Astrocyte (in vitro differentiated cells and primary cell): ENCODE data around the gene CLCN4. TPM values are rescaled to one million over a fixed set of nuclear protein-coding genes. Genes with fewer than 3 reads are reported as not detected.
A peak's percentile ranks its signal among the peaks of the same experiment; 100 is the strongest.

Experiments used
- DNase-seq: peaks from one replicate; pipeline ENCODE4 v3.0.0-alpha.2; 2010; ENCODE audit warnings: low read depth
- FAIRE-seq: peaks from 2 replicates; lab custom pipeline; 2011; peaks lifted over from hg19 to GRCh38; lab: Jason Lieb, UNC
- H2AFZ ChIP-seq: 2 replicates; pipeline ENCODE4 v1.6.0; 2012; ENCODE audit warnings: low read depth, low read length, inconsistent platforms
- H3K27ac ChIP-seq: 2 replicates; pipeline ENCODE4 v1.5.1; 2011; ENCODE audit warnings: low read depth, low read length, inconsistent platforms
- H3K27me3 ChIP-seq: 2 replicates; pipeline ENCODE4 v1.6.0; 2011; ENCODE audit warnings: low read length, inconsistent platforms; ENCODE audit not compliant: insufficient read depth
- H3K36me3 ChIP-seq: 2 replicates; pipeline ENCODE4 v1.5.1; 2011; ENCODE audit warnings: low read length, inconsistent platforms; ENCODE audit not compliant: insufficient read depth
- H3K4me1 ChIP-seq: 2 replicates; pipeline ENCODE4 v1.5.1; 2011; ENCODE audit warnings: low read length, inconsistent platforms; ENCODE audit not compliant: insufficient read depth
- H3K4me2 ChIP-seq: 2 replicates; pipeline ENCODE4 v1.6.0; 2012; ENCODE audit warnings: low read length, inconsistent platforms
- H3K4me3 ChIP-seq: 2 replicates; pipeline ENCODE4 v1.5.1; 2011; ENCODE audit warnings: low read depth, mild to moderate bottlenecking, low read length, inconsistent platforms; ENCODE audit not compliant: insufficient read depth
- H3K79me2 ChIP-seq: 2 replicates; pipeline ENCODE4 v1.6.0; 2012; ENCODE audit warnings: mild to moderate bottlenecking, low read length, inconsistent platforms; ENCODE audit not compliant: insufficient read depth
- H3K9ac ChIP-seq: 2 replicates; pipeline ENCODE4 v1.6.0; 2012; ENCODE audit warnings: mild to moderate bottlenecking, low read length, inconsistent platforms
- H3K9me3 ChIP-seq: 2 replicates; pipeline ENCODE4 v1.5.1; 2012; ENCODE audit warnings: low read depth, mild to moderate bottlenecking, low read length, inconsistent platforms; ENCODE audit not compliant: insufficient read depth
- H4K20me1 ChIP-seq: 2 replicates; pipeline ENCODE4 v1.6.0; 2012; ENCODE audit warnings: low read length, inconsistent platforms; ENCODE audit not compliant: insufficient read depth
- H3K27ac Mint-ChIP-seq: one replicate; pipeline ENCODE4 v1.8.0; 2021; ENCODE audit warnings: mild to moderate bottlenecking, mixed read lengths; ENCODE audit not compliant: unreplicated experiment
- H3K27me3 Mint-ChIP-seq: one replicate; pipeline ENCODE4 v1.8.0; 2021; ENCODE audit warnings: low read depth, mixed read lengths; ENCODE audit not compliant: unreplicated experiment
- H3K36me3 Mint-ChIP-seq: one replicate; pipeline ENCODE4 v1.8.0; 2021; ENCODE audit warnings: low read depth, mixed read lengths; ENCODE audit not compliant: unreplicated experiment
- H3K4me1 Mint-ChIP-seq: one replicate; pipeline ENCODE4 v1.8.0; 2021; ENCODE audit warnings: low read depth, mixed read lengths; ENCODE audit not compliant: unreplicated experiment
- H3K4me3 Mint-ChIP-seq: one replicate; pipeline ENCODE4 v1.8.0; 2021; ENCODE audit warnings: mild to moderate bottlenecking, moderate library complexity, mixed read lengths; ENCODE audit not compliant: unreplicated experiment
- H3K9me3 Mint-ChIP-seq: one replicate; pipeline ENCODE4 v1.8.0; 2021; ENCODE audit warnings: mild to moderate bottlenecking, mixed read lengths; ENCODE audit not compliant: unreplicated experiment
- EZH2 ChIP-seq: IDR thresholded peaks from 2 replicates; pipeline ENCODE4 v1.6.1; 2012; ENCODE audit warnings: mild to moderate bottlenecking, low read length, inconsistent platforms; ENCODE audit not compliant: insufficient read depth
- total RNA-seq: library from RNA; stranded (reverse); gene quantifications from 2 replicates; pipeline ENCODE4 v1.2.1, GENCODE V29; 2021
- TF ChIP-seq, protein P1 (sequence below): IDR thresholded peaks from 2 replicates; pipeline ENCODE4 v1.5.1; 2011; ENCODE audit warnings: low read depth, mild to moderate bottlenecking, inconsistent platforms, low read length, moderate library complexity; ENCODE audit not compliant: insufficient read depth

The CLCN4 gene
- total RNA-seq, 1 donor from 2014 or later: 7.2 TPM

DNA sequence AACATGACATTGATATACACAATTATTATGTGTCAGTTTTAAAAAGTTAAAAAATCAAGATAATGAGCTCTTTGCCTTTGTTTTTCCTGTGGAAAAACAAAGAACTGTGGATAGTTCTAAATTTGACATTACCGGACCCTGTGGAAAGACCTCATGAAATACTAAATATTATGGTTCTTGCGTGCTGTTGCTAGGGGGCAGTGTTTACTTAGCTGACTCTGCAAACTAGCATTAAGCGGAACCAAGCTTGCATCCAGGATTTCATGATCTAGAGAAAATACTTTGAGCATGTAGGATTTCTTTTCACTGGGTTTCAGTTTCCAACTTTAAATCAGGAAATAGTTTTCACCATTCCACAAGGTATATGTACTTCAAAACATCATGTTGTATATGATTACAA lies 33.6 kb downstream of the CLCN4 start:
- Mint-ChIP-seq H3K4me3 (no peak overlapping the region), H3K4me1 (no peaks in the 10 kb centered on the region), H3K27me3 (no peaks in the 10 kb centered on the region), H3K9me3 (no peaks in the 10 kb centered on the region), H3K36me3 (peaks cover 5% of the 10 kb centered on the region), H3K27ac (no peak overlapping the region)
- no peaks in the 10 kb centered on the region for H3K27me3 ChIP-seq
- DNase-seq (peak; percentile 60), FAIRE-seq (peak; percentile 41)
- H3K9ac ChIP-seq: peak overlapping the region; percentile 52
- H3K36me3 ChIP-seq: no peaks in the 10 kb centered on the region
- no peaks in the 10 kb centered on the region for H4K20me1 ChIP-seq
- no peaks in the 10 kb centered on the region for H3K4me1 ChIP-seq
- no peak overlapping the region for H2AFZ ChIP-seq
- H3K9me3 ChIP-seq: no peaks in the 10 kb centered on the region
- H3K4me2 ChIP-seq: no peak overlapping the region
- H3K79me2 ChIP-seq: no peaks in the 10 kb centered on the region
- no peak overlapping the region for H3K27ac ChIP-seq
- no peak overlapping the region for H3K4me3 ChIP-seq
- TF ChIP-seq EZH2: no peak
- TF ChIP-seq, protein P1, sequence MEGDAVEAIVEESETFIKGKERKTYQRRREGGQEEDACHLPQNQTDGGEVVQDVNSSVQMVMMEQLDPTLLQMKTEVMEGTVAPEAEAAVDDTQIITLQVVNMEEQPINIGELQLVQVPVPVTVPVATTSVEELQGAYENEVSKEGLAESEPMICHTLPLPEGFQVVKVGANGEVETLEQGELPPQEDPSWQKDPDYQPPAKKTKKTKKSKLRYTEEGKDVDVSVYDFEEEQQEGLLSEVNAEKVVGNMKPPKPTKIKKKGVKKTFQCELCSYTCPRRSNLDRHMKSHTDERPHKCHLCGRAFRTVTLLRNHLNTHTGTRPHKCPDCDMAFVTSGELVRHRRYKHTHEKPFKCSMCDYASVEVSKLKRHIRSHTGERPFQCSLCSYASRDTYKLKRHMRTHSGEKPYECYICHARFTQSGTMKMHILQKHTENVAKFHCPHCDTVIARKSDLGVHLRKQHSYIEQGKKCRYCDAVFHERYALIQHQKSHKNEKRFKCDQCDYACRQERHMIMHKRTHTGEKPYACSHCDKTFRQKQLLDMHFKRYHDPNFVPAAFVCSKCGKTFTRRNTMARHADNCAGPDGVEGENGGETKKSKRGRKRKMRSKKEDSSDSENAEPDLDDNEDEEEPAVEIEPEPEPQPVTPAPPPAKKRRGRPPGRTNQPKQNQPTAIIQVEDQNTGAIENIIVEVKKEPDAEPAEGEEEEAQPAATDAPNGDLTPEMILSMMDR: peak; percentile 53

GRCh38 chrX:10193587-10193986 lies 36.8 kb downstream of the CLCN4 start:
- no peak overlapping the region for H3K27ac Mint-ChIP-seq
- H3K27ac ChIP-seq: no peak overlapping the region
- FAIRE-seq (no peak), DNase-seq (no peak)
- no peak overlapping the region for H3K9ac ChIP-seq
- H3K4me1 ChIP-seq: no peaks in the 10 kb centered on the region
- no peak overlapping the region for H3K4me3 Mint-ChIP-seq
- no peaks in the 10 kb centered on the region for H3K9me3 ChIP-seq
- TF ChIP-seq EZH2: no peak
- TF ChIP-seq, protein P1: no peak
- H3K9me3 Mint-ChIP-seq: no peaks in the 10 kb centered on the region
- H3K36me3 ChIP-seq: no peaks in the 10 kb centered on the region
- H3K79me2 ChIP-seq: no peaks in the 10 kb centered on the region
- H3K36me3 Mint-ChIP-seq: no peaks in the 10 kb centered on the region
- H3K4me2 ChIP-seq: no peak overlapping the region
- no peaks in the 10 kb centered on the region for H3K27me3 ChIP-seq
- no peak overlapping the region for H3K4me3 ChIP-seq
- H3K27me3 Mint-ChIP-seq: no peaks in the 10 kb centered on the region
- no peaks in the 10 kb centered on the region for H4K20me1 ChIP-seq
- H3K4me1 Mint-ChIP-seq: no peaks in the 10 kb centered on the region
- H2AFZ ChIP-seq: no peak overlapping the region

- no peaks in the 10 kb centered on the region for H3K4me1 ChIP-seq
- no peaks in the 10 kb centered on the region for H3K36me3 ChIP-seq
- no peak for DNase-seq
- H3K27me3 ChIP-seq: no peaks in the 10 kb centered on the region
- TF ChIP-seq, protein P1: no peak
- no peak for TF ChIP-seq EZH2
- Mint-ChIP-seq H3K27me3 (no peaks in the 10 kb centered on the region), H3K36me3 (peaks cover 2% of the 10 kb centered on the region), H3K9me3 (no peaks in the 10 kb centered on the region), H3K4me1 (peaks cover 3% of the 10 kb centered on the region), H3K4me3 (no peak overlapping the region), H3K27ac (no peak overlapping the region)
- H3K79me2 ChIP-seq: no peaks in the 10 kb centered on the region
- no peak overlapping the region for H3K4me2 ChIP-seq
- no peak overlapping the region for H2AFZ ChIP-seq
- no peak overlapping the region for H3K4me3 ChIP-seq
- FAIRE-seq: no peak
- no peak overlapping the region for H3K9ac ChIP-seq
- no peak overlapping the region for H3K27ac ChIP-seq
- no peaks in the 10 kb centered on the region for H4K20me1 ChIP-seq
- no peaks in the 10 kb centered on the region for H3K9me3 ChIP-seq
Measured at GRCh38 chrX:10195425-10195824, 38.6 kb downstream of the CLCN4 start.
